NCI-H526 (cell line): ENCODE data around the gene RIC8A.
"Not testable (repeated sequence)": the region's sequence is repeated elsewhere in the genome, so short reads cannot be mapped to it uniquely, and the experiment has no call there.

Source experiments
- DNase-seq, 2 experiments: peaks; one replicate each; lab custom pipeline; 2025; lab: John Stamatoyannopoulos, UW

The RIC8A gene

GRCh38 chr11:218815-219593 lies 11.5 kb downstream of the RIC8A start:
- DNase-seq, result no peak

- not testable (repeated sequence) for DNase-seq
These were observed 13.2 kb downstream of the RIC8A start for GRCh38 chr11:220641-221215.

- no peak for DNase-seq
These were observed 14.0 kb downstream of the RIC8A start for GRCh38 chr11:221539-221938.

GRCh38 chr11:221998-222789 lies 14.7 kb downstream of the RIC8A start:
- DNase-seq, result no peak

GRCh38 chr11:223026-223789 lies 15.7 kb downstream of the RIC8A start:
- DNase-seq, result no peak

GRCh38 chr11:223884-224283 lies 16.4 kb downstream of the RIC8A start:
- no peak for DNase-seq

- no peak for DNase-seq
These were observed 16.9 kb downstream of the RIC8A start for GRCh38 chr11:224424-224823.

GRCh38 chr11:225734-226453 lies 18.4 kb downstream of the RIC8A start:
- DNase-seq, result no peak

GRCh38 chr11:227824-228379 lies 20.4 kb downstream of the RIC8A start:
- DNase-seq, result no peak

GRCh38 chr11:230431-230830 lies 22.9 kb downstream of the RIC8A start:
- DNase-seq, result no peak

- DNase-seq, result no peak
These were observed 25.5 kb downstream of the RIC8A start for GRCh38 chr11:232783-233565.

- no peak for DNase-seq
These were observed 27.7 kb downstream of the RIC8A start for GRCh38 chr11:235180-235579.

- DNase-seq, result peak; percentile 28 to 55
These were observed 28.1 kb downstream of the RIC8A start for GRCh38 chr11:235609-235996.

- DNase-seq, result peak; percentile 83 to 91
These were observed 28.7 kb downstream of the RIC8A start, which contains the start of gene SIRT3 for GRCh38 chr11:235997-236773. SIRT3 (minus strand) TSS chr11:236342; CDS start chr11:236328, 14 bp downstream.

- DNase-seq, result peak; percentile 83 to 94
These were observed 29.6 kb downstream of the RIC8A start, which contains the start of gene PSMD13 for GRCh38 chr11:236774-237767. PSMD13 (plus strand) TSS chr11:236976; CDS start chr11:237050, 74 bp downstream.

GRCh38 chr11:238346-238745 lies 30.8 kb downstream of the RIC8A start:
- not testable (repeated sequence) for DNase-seq

- DNase-seq, result no peak
These were observed 32.8 kb downstream of the RIC8A start for GRCh38 chr11:240315-240714.

GRCh38 chr11:241634-242033 lies 34.1 kb downstream of the RIC8A start:
- DNase-seq, result no peak
